Stimulated activated CD4-positive, alpha-beta T cell treated with anti-CD3 and anti-CD28 coated beads, Interleukin-12 subunit alpha, Interleukin-12 subunit beta, amount 100 ng/mL, for 4 hours (primary cell): ENCODE measurements around the gene XPNPEP1.

Experiments used
- DNase-seq: peaks from one replicate; pipeline ENCODE4 v3.0.0-alpha.2; 2020

The XPNPEP1 gene

GRCh38 chr10:109922976-109923921 lies at the start of gene XPNPEP1:
Gene XPNPEP1, minus strand, starts transcription at chr10:109923511. Its CDS starts 78 bp downstream, at chr10:109923433.
- DNase-seq, result peak; percentile 76

DNA sequence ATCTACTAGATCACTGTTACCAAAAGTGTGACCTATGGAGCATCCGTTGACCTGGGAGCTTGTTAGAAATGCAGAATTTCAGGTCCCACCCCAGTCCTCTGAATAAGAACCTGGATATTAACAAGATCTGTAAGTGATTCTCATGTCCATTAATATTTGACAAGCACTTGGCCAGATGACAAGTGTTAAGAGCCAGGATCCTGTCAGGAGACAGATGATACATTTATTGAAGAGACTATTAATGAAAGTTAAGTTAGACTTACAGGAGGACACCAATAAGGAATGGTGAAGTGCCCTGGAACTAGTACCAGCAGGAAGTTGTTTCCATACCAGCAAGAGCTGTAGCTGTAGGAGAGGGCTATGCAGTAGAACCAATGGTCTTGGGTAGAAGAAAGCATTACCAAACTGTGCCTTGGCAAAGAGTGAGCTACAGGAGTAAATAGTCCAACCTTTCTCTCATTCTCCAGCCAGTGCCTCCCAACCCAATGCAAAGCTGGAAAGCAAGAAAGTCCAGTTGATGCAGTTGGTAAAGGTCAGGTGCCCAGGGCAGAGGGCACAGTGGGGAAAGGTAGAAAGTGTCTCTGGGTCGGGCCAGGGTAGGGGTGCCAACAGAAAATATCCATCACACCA lies 49.2 kb upstream of the XPNPEP1 start:
- DNase-seq, result no peak

DNA sequence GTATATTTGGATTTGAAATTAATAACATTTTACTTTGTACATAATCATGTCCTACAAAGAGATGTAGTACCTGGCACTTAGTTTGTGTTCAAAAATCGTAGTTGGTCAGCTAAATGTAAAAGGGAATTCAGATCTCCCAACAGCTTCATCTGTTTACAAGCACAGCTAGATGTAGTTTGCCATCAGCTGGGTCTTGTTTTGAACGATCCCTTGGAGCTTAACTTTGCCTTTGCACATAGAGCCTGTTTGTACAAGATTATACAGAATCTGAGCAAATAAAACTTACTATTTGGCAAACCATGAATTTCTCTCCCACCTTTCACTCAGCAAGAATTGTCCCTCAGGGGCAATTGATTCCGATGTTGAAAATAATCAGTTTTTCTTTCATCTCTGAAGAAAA lies 48.3 kb upstream of the XPNPEP1 start:
- DNase-seq, result no peak

- DNase-seq, result no peak
Observed at GRCh38 chr10:109969760-109970346, 46.5 kb upstream of the XPNPEP1 start.

- no peak for DNase-seq
Observed at GRCh38 chr10:109968953-109969759, 45.8 kb upstream of the XPNPEP1 start.

- DNase-seq, result no peak
Observed at GRCh38 chr10:109967739-109968088, 44.4 kb upstream of the XPNPEP1 start.

GRCh38 chr10:109966961-109967738 lies 43.8 kb upstream of the XPNPEP1 start:
- DNase-seq, result no peak

DNA sequence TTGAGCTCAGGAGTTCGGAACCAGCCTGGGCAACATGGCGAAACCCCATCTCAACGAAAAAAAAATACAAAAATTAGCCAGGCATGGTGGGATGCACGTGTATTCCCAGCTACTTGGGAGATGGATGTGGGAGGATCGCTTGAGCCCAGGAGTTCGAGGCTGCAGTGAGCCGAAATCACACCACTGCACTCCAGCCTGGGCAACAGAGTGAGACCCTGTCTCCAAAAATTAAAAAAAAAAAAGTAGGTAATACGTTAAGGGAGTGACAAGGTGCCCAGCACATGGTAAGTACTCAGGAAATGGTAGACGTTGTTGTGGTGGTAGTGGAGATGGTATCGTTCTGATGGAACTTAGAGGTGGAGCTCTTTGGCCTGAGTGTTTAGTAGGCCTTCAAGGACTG lies 41.0 kb upstream of the XPNPEP1 start:
- no peak for DNase-seq

DNA sequence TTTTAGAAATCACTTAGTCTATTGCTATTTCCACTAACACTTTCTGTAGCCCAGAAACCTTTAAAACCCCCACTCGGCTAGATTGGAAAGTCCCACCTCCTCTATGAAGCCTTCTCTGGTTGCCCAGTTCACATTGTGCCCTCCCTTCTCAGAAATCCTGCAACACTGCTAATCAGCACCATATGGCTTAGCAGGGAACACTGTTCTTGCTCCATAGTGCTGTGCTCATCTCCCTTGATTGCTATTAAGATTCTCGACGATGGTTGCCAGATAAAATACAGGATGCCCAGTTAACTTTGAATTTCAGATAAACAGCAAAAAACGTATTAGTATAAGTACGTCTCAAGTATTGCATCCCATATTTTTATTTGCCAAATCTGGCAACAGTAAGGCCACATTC lies 40.1 kb upstream of the XPNPEP1 start:
- DNase-seq, result no peak

GRCh38 chr10:109962247-109962646 lies 38.9 kb upstream of the XPNPEP1 start:
- no peak for DNase-seq

DNA sequence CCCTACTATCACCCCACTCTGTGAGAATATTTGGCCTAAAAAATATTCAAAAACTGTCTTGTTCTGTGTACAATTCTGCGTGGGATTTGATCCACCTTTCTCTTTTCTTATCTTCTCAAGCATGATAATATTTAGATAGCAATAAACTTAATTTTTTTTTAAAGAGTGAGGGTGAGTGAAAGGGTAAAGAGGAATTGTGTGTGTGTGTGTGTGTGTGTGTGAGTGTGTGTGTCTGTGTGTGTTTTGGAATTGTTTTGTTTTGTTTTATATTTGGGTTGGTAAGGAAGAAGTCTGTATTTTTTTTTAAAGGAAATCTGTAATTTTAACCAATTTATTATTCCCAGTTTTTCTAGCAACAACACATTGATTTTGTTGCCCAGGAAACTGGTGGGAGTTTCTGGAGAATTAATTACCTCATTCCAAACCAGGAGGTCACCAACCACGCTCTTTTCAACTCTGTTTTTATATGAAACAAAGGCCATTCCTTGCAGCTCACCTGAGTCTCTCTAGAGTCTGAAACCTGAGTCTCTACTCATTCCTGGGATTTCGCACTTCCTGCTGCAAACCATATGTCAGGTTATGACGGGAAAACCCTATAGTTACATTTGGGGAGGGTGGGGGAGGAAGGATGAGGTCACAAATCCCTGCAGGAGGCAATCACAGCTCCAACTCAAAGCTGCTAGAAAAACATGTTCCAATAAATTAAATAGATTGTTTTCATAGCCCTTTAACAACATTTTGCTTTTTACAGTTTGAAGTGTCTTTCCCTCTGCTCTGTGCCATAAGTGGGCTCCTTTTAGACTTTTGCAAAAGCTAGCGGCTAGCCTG lies 38.1 kb upstream of the XPNPEP1 start:
- DNase-seq, result no peak

GRCh38 chr10:109960682-109961081 lies 37.4 kb upstream of the XPNPEP1 start:
- DNase-seq, result no peak

DNA sequence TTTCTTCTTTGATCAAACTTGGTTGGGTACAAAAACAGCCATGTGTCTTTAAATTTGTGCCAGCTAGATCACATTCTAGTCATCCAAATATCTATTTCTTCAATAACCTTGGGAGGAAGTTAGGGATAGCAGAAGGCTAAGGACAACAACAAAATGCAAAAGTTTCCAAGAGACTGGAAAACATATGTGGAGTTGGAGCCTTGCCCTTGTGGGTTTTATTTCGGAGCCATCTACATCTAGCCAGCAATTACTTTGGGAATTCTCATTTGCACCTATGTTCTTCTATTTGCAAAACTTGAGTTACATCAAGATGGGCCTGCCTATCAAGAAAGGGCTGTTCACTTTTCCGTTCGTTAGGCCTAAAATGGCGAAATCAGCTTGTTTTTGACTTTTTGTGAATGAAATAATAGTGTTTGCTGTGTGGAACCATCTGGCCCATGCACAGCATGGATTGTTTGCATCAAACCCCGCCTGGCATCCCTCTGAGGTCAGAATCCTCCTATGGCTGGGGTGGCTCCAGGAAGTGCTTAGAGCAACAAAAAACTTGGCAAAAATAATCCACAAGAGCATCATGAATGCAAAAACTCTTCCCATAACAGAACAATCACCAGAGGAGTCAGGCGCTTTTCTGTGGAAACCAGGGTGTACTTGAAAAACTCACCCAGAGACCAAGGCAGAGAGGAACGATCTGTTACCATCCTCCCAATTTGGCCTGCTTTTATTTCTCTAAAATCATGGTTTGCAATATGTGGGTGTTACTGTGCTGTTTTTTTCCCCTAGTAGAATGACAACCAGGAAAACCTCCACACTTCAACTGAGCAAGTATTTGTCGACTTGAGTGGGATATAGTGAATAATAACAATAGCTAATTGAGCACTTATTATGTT lies 36.2 kb upstream of the XPNPEP1 start:
- DNase-seq, result no peak

DNA sequence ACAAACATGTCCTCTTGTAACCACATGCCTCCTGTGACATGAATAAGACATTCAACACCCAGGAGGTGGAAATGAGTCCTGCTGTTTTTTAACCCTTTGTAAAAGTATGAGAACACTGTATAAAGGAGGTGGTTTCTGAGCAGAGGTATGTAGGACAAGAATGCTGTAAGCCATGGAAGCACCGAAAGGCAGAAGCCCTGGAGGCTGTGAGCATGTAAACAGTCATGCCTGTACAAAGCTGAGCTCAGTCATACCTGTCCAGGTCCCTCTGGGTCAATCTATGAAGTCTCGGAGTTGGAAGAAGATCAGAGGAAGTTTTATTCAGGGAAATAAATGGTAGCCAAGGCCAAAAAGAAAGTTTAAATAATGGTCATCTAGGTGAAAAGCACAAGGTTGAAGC lies 34.7 kb upstream of the XPNPEP1 start:
- DNase-seq, result no peak

GRCh38 chr10:109957092-109957797 lies 33.9 kb upstream of the XPNPEP1 start:
- no peak for DNase-seq

DNA sequence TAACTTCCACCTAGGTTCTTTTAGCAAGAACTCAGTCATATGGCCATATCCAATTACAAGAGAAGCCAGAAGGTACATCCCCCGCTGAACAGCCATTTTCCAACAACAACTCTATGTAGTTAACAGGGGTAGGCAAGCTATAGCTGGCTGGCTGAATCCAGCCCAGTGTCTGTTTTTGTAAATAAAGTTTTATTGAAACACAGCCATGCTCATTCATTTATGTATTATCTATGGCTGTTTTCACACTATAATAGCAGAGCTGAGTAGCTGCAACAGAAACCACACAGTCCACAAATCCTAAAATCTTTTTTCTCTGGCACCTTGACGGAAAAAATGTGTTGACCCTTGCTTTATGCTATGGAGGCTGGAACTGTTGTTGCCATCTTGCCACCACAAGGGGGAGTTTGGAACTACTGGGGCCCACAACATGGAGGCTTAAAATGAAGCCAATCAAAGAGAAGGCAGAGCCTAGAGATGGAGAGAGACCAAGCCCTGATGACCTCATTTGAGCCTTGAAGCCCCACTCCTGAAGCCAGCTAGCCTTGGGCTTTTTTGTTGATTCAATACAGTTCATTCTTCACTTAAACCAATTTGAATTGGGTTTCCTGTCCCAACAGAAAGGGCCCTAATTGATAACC lies 33.3 kb upstream of the XPNPEP1 start:
- DNase-seq, result peak; percentile 6

- no peak for DNase-seq
Observed at GRCh38 chr10:109953766-109954165, 30.5 kb upstream of the XPNPEP1 start.

GRCh38 chr10:109952526-109952925 lies 29.2 kb upstream of the XPNPEP1 start:
- DNase-seq, result no peak
